Subcutaneous abdominal adipose tissue (tissue), 5 donors: Measurements from ENCODE around the gene HOXC13.

Source experiments
- H3K27ac ChIP-seq: one replicate; pipeline ENCODE4 v1.7.0; 2013; ENCODE audit warnings: low read depth, mild to moderate bottlenecking, inconsistent platforms, low read length, moderate library complexity
- H3K27me3 ChIP-seq, 5 donors: one replicate each; pipeline ENCODE4 v1.7.0; 2013; ENCODE audit warnings: low read length in 5 of 5, inconsistent platforms in 1 of 5; ENCODE audit not compliant: control insufficient read depth in 5 of 5, insufficient read depth in 4 of 5
- H3K36me3 ChIP-seq, 5 donors: one replicate each; pipeline ENCODE4 v1.7.0; 2013; ENCODE audit warnings: low read length in 5 of 5; ENCODE audit not compliant: control insufficient read depth in 5 of 5, insufficient read depth in 5 of 5
- H3K4me1 ChIP-seq, 5 donors: one replicate each; pipeline ENCODE4 v1.7.0; 2013; ENCODE audit warnings: low read length in 5 of 5, mild to moderate bottlenecking in 3 of 5, moderate library complexity in 1 of 5; ENCODE audit not compliant: control insufficient read depth in 5 of 5, insufficient read depth in 5 of 5
- H3K4me3 ChIP-seq, 5 donors: one replicate each; pipeline ENCODE4 v1.7.0; 2013; ENCODE audit warnings: low read length in 5 of 5, low read depth in 1 of 5
- H3K9ac ChIP-seq, 5 donors: one replicate each; pipeline ENCODE4 v1.7.0; 2013; ENCODE audit warnings: low read length in 5 of 5, mild to moderate bottlenecking in 4 of 5, moderate library complexity in 3 of 5
- H3K9me3 ChIP-seq, 5 donors: one replicate each; pipeline ENCODE4 v1.7.0; 2013; ENCODE audit warnings: low read length in 5 of 5; ENCODE audit not compliant: control insufficient read depth in 5 of 5
- donor health status: healthy.
- donor health status: healthy.
- donor health status: healthy.
- donor health status: healthy.
- donor health status: healthy.

The HOXC13 gene

DNA sequence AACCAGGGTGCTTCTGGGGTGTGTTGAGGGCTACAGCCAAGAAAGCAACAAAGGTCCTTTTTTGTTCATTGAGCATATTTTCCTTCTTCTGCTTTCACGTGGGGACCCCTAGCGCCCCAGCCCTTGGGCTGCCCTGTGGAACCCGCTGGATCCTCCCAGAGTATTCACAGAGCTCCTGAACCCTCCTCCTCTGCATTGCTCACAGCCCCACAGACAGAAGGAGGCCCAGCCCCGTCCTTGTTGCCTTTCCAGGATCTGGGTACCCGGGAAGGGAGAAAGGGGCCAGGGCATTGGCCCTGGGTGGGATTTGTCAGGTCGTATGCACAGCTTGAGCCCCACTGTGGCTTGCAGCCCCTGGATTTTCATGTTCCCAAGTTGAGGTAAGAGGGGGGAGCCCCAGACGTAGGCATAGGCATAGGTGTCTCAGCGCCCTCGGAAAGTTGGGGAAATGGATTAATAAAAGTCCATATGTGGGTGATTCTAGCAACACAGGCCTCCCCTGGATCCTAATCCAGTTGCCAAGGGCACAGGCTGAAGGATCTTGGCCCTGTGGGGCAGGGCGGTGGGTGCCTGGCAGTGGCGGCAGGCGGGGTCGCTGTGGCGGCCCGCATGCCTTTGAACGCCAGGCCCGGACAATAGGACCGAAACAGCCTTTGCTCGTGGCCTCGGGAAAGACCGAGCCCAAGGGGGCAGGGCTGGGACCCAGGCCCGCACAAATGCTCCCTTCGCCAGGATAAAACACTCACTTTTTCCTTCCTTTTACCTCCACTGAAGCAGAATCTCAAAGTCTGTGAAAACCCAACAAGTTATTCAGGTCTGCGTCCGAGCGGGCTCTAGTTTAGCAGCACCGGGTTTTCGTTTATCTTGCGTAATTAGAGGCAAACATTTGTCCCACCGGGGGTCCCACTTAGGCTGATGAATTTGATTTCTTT lies 43.3 kb downstream of the HOXC13 start:
- Histone ChIP-seq H3K27ac (no peak overlapping the region), H3K36me3 (no peaks in the 10 kb centered on the region)

DNA sequence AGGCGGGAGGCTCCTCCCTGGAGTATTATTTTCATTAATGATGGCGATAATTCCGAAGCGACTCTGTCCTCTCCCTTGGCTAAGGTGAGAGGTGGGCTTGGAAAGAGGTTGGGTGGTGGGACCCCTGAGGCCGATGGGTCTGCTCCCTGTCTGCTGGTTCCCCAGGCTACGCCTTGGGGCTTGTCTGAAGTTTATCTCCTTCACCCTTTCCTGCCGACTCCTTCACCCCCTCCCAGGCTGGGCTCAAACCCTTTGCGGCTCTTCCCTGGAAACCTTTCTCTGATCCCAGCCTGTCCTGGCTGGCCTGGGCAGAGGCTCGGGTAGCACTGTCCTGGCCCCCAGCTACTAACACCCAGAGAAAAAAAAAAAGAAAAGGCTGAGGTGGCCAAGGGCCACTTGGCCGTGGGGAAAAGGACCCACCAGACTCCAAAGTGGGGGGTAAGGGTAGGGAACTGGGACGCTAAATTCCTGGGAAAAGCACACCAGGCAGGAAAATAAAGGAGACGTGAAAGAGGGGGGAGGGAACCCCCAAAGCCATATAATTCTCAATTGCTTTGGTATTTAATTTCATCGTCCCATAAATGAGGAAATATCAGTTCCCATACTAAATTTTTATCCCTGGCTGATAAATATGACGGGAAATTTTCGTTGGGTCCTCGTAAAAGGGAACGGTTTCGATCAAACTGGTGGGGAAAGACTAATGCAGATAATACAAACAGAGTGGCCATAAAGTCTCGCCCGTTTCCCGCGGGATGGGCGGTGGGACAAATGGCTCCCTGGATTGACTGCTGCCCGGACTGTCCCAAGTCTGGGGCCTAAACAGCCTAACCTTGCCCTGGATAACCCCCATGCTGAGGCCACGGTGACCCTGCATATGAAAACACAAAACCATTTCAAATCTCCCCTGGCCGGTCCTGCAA lies 44.3 kb downstream of the HOXC13 start:
- Histone ChIP-seq H3K9ac (no peak overlapping the region), H3K4me1 (peaks cover 7 to 37% (median 28%) of the 10 kb centered on the region in 5 donors), H3K9me3 (no peaks in the 10 kb centered on the region), H3K27ac (no peak overlapping the region), H3K27me3 (peaks cover 2 to 68% (median 50%) of the 10 kb centered on the region in 5 donors), H3K36me3 (no peaks in the 10 kb centered on the region), H3K4me3 (peak overlapping the region in 1 of 5 donors; percentile 40)

More for the DNA sequence above, 43.3 kb downstream of the HOXC13 start:
- H3K4me1 ChIP-seq = peaks cover 2 to 27% (median 24%) of the 10 kb centered on the region in 5 donors
- H3K9ac ChIP-seq = no peak overlapping the region
- no peaks in the 10 kb centered on the region for H3K9me3 ChIP-seq
- H3K4me3 ChIP-seq = no peak overlapping the region
- H3K27me3 ChIP-seq = peaks cover 9 to 78% (median 60%) of the 10 kb centered on the region in 5 donors

DNA sequence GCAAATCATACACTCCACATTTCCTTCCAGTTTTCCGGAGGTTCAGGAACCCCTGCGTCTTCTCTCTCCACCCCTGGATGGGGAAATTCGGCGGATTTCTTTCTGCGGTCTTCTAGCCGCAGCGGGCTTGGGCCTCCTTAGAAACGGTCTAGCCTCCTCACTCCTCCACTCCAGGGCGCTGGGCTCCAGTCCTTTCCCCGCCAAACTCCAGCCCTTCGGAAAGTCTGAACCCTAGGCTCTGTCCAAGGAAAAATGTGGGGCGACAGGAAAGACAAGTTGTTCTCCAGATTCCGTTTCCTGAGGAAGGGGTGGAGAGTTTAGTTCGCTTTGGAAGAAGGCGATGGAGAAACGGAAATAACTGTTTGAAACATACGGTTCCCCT lies 44.9 kb downstream of the HOXC13 start:
- Histone ChIP-seq H3K9ac (peak overlapping the region in 1 of 5 donors; percentile 72), H3K36me3 (no peaks in the 10 kb centered on the region), H3K27ac (no peak overlapping the region), H3K27me3 (peaks cover 0 to 65% (median 50%) of the 10 kb centered on the region in 5 donors), H3K4me3 (peak overlapping the region in 2 of 5 donors; percentile 40 to 51), H3K9me3 (no peaks in the 10 kb centered on the region), H3K4me1 (peaks cover 7 to 44% (median 35%) of the 10 kb centered on the region in 5 donors)

DNA sequence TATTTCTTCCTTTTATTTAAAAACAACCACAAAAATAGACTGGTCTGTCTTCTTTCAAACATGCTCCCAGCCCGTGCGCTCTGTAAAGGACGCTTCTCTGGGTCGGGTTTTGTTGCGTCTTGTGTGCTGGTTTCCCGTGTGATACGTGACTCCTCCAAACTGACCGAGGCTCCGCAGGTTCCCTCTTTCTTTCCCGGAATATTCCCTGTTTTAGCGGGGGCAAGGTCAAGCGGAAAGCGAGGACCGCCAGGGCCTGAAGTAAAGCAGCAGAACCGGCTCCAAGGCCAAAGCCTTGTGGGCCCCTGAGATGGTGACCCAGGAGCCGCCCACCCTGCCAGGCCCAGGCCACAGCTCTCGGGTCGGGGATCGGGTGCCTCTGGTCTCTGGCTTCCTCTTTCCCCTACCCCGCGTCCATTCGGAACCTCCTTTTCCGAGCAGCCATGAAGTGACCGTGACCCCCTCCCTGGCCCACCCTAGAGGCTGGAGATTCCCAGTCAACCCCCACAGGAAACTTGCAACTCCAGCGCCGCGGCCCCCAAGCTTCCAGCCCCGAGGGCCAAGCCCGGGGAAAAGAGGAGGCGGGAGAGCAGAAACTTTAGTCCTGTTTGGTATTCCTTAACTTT lies 45.4 kb downstream of the HOXC13 start:
- peak overlapping the region in 2 of 5 donors; percentile 40 to 51 for H3K4me3 ChIP-seq
- peaks cover 0 to 66% (median 48%) of the 10 kb centered on the region in 5 donors for H3K27me3 ChIP-seq
- H3K4me1 ChIP-seq = peaks cover 7 to 49% (median 40%) of the 10 kb centered on the region in 5 donors
- H3K9me3 ChIP-seq = no peaks in the 10 kb centered on the region
- H3K36me3 ChIP-seq = no peaks in the 10 kb centered on the region
- H3K27ac ChIP-seq = peak overlapping the region; percentile 50
- peak overlapping the region in 1 of 5 donors; percentile 72 for H3K9ac ChIP-seq

DNA sequence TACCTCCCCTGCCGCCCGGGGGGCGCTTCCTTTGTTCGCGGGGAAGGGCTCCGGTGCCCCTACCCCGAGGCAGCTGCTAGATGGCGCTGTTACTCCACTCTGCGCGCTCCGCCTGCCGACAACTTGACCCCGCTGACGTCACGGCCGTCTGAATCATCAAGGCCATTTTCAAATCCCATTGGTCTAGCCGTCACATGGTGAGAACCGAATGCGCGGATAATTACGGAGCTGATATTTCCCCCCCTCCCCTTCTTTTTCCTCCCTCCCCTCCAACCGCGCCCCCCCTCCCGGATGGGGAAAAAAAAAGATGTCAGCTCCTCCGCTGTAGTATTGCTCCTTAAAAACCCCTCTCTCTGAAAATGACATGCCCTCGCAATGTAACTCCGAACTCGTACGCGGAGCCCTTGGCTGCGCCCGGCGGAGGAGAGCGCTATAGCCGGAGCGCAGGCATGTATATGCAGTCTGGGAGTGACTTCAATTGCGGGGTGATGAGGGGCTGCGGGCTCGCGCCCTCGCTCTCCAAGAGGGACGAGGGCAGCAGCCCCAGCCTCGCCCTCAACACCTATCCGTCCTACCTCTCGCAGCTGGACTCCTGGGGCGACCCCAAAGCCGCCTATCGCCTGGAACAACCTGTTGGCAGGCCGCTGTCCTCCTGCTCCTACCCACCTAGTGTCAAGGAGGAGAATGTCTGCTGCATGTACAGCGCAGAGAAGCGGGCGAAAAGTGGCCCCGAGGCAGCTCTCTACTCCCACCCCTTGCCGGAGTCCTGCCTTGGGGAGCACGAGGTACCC lies 46.5 kb downstream of the HOXC13 start, which contains the start of gene HOXC10:
TSS of gene HOXC10 (plus strand) at position 246 of the 791 bp plus-strand sequence. CDS start at position 360, 114 bp downstream.
- Histone ChIP-seq H3K36me3 (no peaks in the 10 kb centered on the region), H3K27ac (peak within 1 kb of the TSS; percentile 78), H3K9ac (peak within 1 kb of the TSS in 4 of 5 donors; percentile 56 to 79 (median 68)), H3K9me3 (no peaks in the 10 kb centered on the region), H3K4me3 (peak within 1 kb of the TSS; percentile 57 to 74 (median 71)), H3K27me3 (peaks cover 0 to 65% (median 40%) of the 10 kb centered on the region in 5 donors), H3K4me1 (peaks cover 7 to 57% (median 46%) of the 10 kb centered on the region in 5 donors)

DNA sequence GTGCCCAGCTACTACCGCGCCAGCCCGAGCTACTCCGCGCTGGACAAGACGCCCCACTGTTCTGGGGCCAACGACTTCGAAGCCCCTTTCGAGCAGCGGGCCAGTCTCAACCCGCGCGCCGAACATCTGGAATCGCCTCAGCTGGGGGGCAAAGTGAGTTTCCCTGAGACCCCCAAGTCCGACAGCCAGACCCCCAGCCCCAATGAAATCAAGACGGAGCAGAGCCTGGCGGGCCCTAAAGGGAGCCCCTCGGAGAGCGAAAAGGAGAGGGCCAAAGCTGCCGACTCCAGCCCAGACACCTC lies 47.0 kb downstream of the HOXC13 start:
- Histone ChIP-seq H3K27me3 (peaks cover 0 to 65% (median 42%) of the 10 kb centered on the region in 5 donors), H3K4me1 (peaks cover 7 to 61% (median 50%) of the 10 kb centered on the region in 5 donors), H3K9me3 (no peaks in the 10 kb centered on the region), H3K27ac (peak overlapping the region; percentile 78), H3K4me3 (peak overlapping the region; percentile 57 to 74 (median 71)), H3K36me3 (no peaks in the 10 kb centered on the region), H3K9ac (peak overlapping the region in 4 of 5 donors; percentile 56 to 79 (median 68))

DNA sequence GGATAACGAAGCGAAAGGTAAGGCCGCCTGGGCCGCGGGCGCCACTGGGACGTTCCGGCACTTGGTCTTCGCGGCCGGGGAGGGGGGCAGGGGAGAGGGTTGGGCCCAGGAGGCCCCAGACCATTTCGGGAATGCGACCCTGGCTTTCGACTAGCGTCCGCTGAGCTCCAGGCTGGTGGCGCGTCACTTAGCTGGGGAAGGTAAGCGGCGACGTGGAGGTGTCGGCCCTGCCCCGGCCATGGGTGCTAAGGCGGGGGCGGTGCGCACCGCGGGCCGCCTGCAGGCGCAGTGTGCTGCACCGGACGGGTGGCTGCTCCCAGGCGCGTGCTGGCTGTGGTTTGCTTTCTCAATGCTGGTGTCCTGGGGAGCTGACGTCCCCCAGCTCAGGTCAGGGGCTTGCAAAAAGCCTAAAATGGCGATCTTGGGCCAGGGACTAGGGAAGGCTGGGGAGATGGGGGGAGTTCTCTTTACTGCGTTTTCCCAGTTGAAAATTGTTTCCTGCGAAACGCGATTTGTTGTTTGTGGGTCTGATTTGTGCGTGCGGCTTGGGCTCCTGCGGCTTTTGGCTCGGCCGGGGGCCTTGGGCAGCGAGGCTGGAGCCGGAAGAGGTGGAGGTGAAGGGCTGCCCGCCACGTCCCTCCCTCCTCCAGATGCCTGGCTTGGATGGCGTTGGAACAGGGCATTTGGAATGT lies 47.5 kb downstream of the HOXC13 start:
- Histone ChIP-seq H3K9me3 (no peaks in the 10 kb centered on the region), H3K9ac (peak overlapping the region in 3 of 5 donors; percentile 68 to 79 (median 69)), H3K27ac (peak overlapping the region; percentile 78), H3K36me3 (no peaks in the 10 kb centered on the region), H3K27me3 (peaks cover 0 to 70% (median 43%) of the 10 kb centered on the region in 5 donors), H3K4me3 (peak overlapping the region; percentile 62 to 76 (median 71)), H3K4me1 (peaks cover 7 to 66% (median 55%) of the 10 kb centered on the region in 5 donors)

DNA sequence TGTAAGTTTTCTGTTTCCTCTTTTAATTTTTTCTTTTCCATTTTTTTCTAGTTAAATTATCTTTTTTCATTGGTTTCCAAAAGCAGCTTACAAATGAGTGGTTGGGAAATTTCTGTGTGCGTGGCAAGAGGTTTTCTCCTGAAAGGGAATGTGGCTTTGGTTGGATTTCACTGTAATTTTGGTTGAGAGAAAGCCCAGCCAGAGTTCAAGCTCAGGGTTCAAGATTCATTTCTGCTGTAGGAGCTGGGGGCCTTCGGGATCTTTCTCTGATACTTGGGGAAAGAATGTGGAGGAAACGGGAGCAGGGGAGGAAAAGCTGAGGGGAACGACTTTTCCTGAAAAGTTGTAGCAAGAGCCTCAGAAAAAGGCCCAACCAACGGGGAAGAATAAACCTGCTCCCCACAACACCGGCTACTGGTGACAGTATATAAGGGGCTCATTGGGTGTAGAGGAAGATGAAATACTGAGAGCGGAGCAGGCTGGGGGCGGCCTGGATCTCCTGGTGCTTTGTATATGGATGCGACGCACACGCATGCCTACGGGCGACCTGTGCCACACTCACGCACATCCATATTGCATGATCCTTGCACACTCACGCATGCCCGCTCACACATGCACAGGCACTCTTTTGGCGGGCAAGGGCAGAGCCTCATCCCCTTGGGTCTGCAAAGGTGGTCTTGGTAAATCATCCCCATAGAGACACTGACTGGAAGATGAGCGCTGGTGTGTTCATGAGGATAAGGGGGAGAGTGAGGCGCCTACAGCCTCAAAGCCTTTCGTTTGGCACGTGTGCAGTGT lies 48.3 kb downstream of the HOXC13 start:
- peak overlapping the region; percentile 78 for H3K27ac ChIP-seq
- H3K4me3 ChIP-seq = peak overlapping the region; percentile 62 to 76 (median 71)
- peaks cover 0 to 70% (median 47%) of the 10 kb centered on the region in 5 donors for H3K27me3 ChIP-seq
- no peaks in the 10 kb centered on the region for H3K9me3 ChIP-seq
- H3K9ac ChIP-seq = peak overlapping the region in 1 of 5 donors; percentile 47
- H3K36me3 ChIP-seq = no peaks in the 10 kb centered on the region
- peaks cover 7 to 73% (median 62%) of the 10 kb centered on the region in 5 donors for H3K4me1 ChIP-seq
